Esophagus squamous epithelium (tissue), 5 donors: ENCODE measurements around the gene OR10AD1. TPM values are rescaled to one million over a fixed set of nuclear protein-coding genes. Genes with fewer than 3 reads are reported as not detected.
A peak's percentile ranks its signal among the peaks of the same experiment; 100 is the strongest.

ENCODE experiments used
- DNase-seq: peaks from one replicate; lab custom pipeline; 2025; lab: John Stamatoyannopoulos, UW
- H3K27ac ChIP-seq, 4 donors: fragments of 200-600 bp; sonication (generic); one replicate each; pipeline ENCODE4 v1.5.1; 2016 to 2019; ENCODE audit warnings: mild to moderate bottlenecking in 1 of 4
- H3K27me3 ChIP-seq, 4 donors: fragments of 200-600 bp; sonication (generic); 1 replicate in 3 of 4; 2 replicates in 1 of 4; pipeline versions ENCODE4 v1.5.1 to v1.6.0; 2017 to 2021; ENCODE audit warnings: antibody characterized with exemption in 1 of 4
- H3K36me3 ChIP-seq, 3 donors: fragments of 200-600 bp; sonication (generic); one replicate each; pipeline ENCODE4 v1.5.1; 2016 to 2019
- H3K4me1 ChIP-seq, 3 donors: fragments of 200-600 bp; sonication (generic); one replicate each; pipeline ENCODE4 v1.5.1; 2017 to 2019
- H3K4me3 ChIP-seq, 4 donors: fragments of 200-600 bp; sonication (generic); 1 replicate in 3 of 4; 2 replicates in 1 of 4; pipeline ENCODE4 v1.5.1; 2016 to 2019; ENCODE audit warnings: mild to moderate bottlenecking in 2 of 4, moderate library complexity in 1 of 4
- H3K9me3 ChIP-seq, 3 donors: fragments of 200-600 bp; sonication (generic); one replicate each; pipeline ENCODE4 v1.5.1; 2016 to 2019
- POLR2A ChIP-seq, 4 donors: fragments of 450-650 bp; IDR thresholded peaks; one replicate each; pipeline ENCODE4 v1.6.1; 2017; ENCODE audit warnings: antibody characterized with exemption in 4 of 4, mild to moderate bottlenecking in 4 of 4, moderate library complexity in 3 of 4
- WGBS, 2 donors: methylation state at CpG; one replicate each; pipeline ENCODE4 v1.1.5; 2018; 5-methylcytosine and 5-hydroxymethylcytosine counted together
- intact Hi-C: fragments of 100-400 bp; cut with DNase I; formaldehyde crosslinking; loops from one replicate; pipeline ENCODE4 v1.15.0; 2022
- total RNA-seq, 4 donors: library from RNA; depleted of rRNA; stranded (reverse); fragments of >200 nt; gene quantifications; one replicate each; pipeline ENCODE4 v1.1.0, GENCODE V29; 2016
- TF ChIP-seq, protein P1 (sequence below), 6 experiments: fragments of 450-650 bp in 4 of 6; fragments of 200-600 bp in 2 of 6; sonication (generic) in 2 of 6; IDR thresholded peaks; one replicate each; pipeline ENCODE4 v1.5.1; 2016 to 2019; ENCODE audit warnings: antibody characterized with exemption in 6 of 6, mild to moderate bottlenecking in 4 of 6, moderate library complexity in 4 of 6
- donor health status: DM: yes; HTN: yes; CAD: no.

OR10AD1 gene
- total RNA-seq, 4 donors from 2014 or later, result not detected

DNA sequence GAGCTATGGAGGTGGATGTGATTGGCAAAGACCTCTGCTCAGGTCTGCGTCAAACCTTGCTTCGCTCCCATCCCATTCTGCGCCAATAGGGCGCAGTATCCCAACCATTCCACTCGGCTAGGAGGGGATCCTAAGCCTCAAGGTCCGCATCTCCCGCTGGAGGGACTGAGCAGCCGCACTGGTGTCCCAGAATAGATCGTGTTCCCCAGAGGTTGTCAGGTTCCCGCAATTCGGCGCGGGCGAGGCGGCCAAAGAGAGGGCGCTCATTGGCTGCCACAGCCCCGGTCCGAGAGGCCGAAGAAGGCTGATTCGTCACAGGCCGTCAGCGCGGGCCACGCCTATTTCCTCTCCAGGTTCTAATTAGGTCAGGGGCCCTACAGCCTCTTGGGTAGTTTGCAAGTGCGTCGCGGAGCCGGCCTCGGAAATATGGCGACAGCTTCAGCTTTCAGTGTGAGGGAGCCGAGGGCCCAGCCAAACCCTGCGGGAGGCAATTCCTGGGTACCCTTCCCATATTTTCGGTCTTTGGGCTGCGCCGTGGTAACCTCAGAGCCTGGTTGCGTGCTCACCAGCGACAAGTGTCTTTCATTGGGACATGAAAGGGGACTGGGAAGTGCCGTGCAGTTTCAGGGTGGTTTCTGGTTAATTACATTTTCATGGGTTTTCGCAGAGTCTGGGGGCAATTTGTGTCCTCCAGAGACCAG, 5.0 kb downstream of the OR10AD1 start:
- peak in 3 of 4 donors; percentile 61 to 98 (median 96) for TF ChIP-seq POLR2A (IDR thresholded peaks at IDR 0.05)
- TF ChIP-seq, protein P1, sequence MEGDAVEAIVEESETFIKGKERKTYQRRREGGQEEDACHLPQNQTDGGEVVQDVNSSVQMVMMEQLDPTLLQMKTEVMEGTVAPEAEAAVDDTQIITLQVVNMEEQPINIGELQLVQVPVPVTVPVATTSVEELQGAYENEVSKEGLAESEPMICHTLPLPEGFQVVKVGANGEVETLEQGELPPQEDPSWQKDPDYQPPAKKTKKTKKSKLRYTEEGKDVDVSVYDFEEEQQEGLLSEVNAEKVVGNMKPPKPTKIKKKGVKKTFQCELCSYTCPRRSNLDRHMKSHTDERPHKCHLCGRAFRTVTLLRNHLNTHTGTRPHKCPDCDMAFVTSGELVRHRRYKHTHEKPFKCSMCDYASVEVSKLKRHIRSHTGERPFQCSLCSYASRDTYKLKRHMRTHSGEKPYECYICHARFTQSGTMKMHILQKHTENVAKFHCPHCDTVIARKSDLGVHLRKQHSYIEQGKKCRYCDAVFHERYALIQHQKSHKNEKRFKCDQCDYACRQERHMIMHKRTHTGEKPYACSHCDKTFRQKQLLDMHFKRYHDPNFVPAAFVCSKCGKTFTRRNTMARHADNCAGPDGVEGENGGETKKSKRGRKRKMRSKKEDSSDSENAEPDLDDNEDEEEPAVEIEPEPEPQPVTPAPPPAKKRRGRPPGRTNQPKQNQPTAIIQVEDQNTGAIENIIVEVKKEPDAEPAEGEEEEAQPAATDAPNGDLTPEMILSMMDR (IDR thresholded peaks at IDR 0.05), result peak in 1 of 6 experiments; percentile 5
- intact Hi-C loops, result no loop called here
- 3 to 8% methylated on average over 4 to 6 of the region's 39 CpGs for WGBS, 2 donors

DNA sequence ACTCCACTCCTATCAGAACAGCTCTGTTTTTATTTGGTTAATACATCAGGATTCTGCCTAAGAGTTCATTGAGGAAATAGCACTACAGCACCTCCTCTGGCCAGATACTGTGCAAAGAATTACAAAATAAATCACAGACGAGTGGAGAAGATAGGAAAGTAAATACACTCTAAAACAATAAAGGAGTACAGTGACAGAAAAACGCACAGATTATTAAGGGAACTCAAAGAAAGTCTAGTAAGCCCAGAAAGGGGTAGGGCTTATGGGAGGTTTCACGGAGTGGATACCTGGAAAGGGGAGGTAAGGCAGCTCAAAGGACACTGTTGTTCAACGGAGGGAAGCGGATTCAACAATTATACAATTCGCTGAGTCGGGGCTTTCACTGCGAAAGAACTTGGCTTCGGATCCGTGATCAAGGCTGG, 5.5 kb downstream of the OR10AD1 start:
- no peaks in the 10 kb centered on the region for H3K9me3 ChIP-seq
- H3K4me1 ChIP-seq, result peaks cover 6 to 73% (median 9%) of the 10 kb centered on the region in 3 donors
- H3K27me3 ChIP-seq, result no peaks in the 10 kb centered on the region
- intact Hi-C loops, result no loop called here
- H3K36me3 ChIP-seq, result no peaks in the 10 kb centered on the region
- 0 to 1% methylated on average over 10 of the region's 10 CpGs for WGBS, 2 donors
- TF ChIP-seq, protein P1 (IDR thresholded peaks at IDR 0.05), result peak in 4 of 6 experiments; percentile 26 to 57 (median 47)
- no peak for TF ChIP-seq POLR2A (IDR thresholded peaks at IDR 0.05)
- peak overlapping the region; percentile 49 to 85 (median 78) for H3K4me3 ChIP-seq
- H3K27ac ChIP-seq, result peak overlapping the region; percentile 93 to 98 (median 98)
- no peak for DNase-seq

More for the DNA sequence above, 5.0 kb downstream of the OR10AD1 start:
- Histone ChIP-seq H3K9me3 (no peaks in the 10 kb centered on the region), H3K27me3 (no peaks in the 10 kb centered on the region), H3K27ac (peak overlapping the region; percentile 93 to 98 (median 98)), H3K4me3 (peak overlapping the region; percentile 49 to 85 (median 78)), H3K4me1 (peaks cover under 1 to 68% (median 6%) of the 10 kb centered on the region in 3 donors), H3K36me3 (no peaks in the 10 kb centered on the region)
- peak; percentile 90 for DNase-seq

DNA sequence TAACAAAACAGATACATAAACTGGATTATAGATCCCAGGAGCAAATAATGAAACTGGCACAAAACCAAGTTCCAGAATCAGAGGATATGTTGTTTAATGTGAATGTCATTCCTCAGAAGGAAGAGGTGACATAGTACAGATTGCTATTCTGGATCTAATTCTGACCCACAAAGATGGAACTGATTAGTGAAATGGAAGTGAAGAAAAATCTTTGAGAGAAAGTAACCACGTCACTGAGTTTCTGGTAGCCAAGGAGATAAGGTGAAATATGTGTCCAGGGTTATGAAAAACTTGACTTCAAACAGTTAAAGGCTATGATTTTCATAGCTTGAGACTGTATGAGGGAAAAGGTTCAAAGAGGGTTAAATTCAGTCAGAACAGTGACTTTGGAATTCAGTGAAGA, 8.3 kb downstream of the OR10AD1 start:
- no peaks in the 10 kb centered on the region for H3K9me3 ChIP-seq
- DNase-seq, result no peak
- no peak overlapping the region for H3K4me3 ChIP-seq
- H3K27me3 ChIP-seq, result no peaks in the 10 kb centered on the region
- intact Hi-C loops, result no loop called here
- TF ChIP-seq, protein P1 (IDR thresholded peaks at IDR 0.05), result no peak
- TF ChIP-seq POLR2A (IDR thresholded peaks at IDR 0.05), result no peak
- H3K36me3 ChIP-seq, result no peaks in the 10 kb centered on the region
- 63 to 67% methylated on average over 1 of the region's 1 CpG for whole genome bisulfite sequencing, 2 donors
- H3K27ac ChIP-seq, result no peak overlapping the region
- peaks cover 14 to 89% (median 20%) of the 10 kb centered on the region in 3 donors for H3K4me1 ChIP-seq

DNA sequence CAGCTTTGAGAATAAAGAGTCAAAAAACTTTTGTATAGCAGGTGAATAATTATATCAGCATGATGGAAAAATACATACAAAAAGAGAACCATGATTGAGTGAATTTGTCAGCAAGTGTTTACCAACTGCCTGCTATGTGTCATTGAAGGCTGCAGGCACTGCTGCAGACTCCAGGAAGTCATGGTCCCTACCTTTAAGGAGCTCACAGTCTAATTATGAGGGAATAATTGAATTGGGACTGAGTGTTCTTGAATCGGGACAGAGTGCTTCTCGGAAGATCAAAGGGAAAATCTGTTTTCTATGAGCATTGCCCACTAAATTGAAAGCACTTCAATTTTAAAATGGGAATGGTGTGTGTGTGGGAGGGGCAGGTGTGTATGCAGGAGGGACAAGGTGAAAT, 9.5 kb downstream of the OR10AD1 start:
- 29 to 63% methylated on average over 2 of the region's 2 CpGs for WGBS, 2 donors
- no peak for DNase-seq
- intact Hi-C loops, result no loop called here

DNA sequence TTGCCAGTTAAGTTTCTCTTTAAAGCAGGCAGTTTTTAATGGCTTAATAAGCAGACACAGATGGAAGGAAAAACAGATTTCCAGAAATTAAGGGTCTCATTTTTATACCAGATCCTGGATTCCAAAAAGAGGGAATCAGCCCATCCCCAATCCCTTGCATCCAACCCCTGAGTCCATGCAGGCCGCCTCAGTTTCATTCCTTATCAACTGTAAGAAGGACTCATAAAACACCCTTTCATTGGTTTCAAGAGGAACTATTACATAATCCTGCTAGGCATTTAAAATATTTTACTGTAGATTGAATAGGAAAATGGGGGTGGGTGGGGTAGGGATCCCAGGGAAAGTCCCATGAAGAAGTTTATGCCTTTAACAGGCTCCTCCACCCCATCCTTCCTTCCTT, 10.2 kb downstream of the OR10AD1 start:
- H3K9me3 ChIP-seq, result no peaks in the 10 kb centered on the region
- intact Hi-C loops, result no loop called here
- 80 to 83% methylated on average over 1 of the region's 1 CpG for WGBS, 2 donors
- peak overlapping the region in 3 of 4 donors; percentile 19 to 49 (median 41) for H3K27ac ChIP-seq
- H3K27me3 ChIP-seq, result no peaks in the 10 kb centered on the region
- H3K4me1 ChIP-seq, result peaks cover 11 to 91% (median 29%) of the 10 kb centered on the region in 3 donors
- TF ChIP-seq POLR2A (IDR thresholded peaks at IDR 0.05), result no peak
- TF ChIP-seq, protein P1 (IDR thresholded peaks at IDR 0.05), result no peak
- DNase-seq, result no peak
- H3K4me3 ChIP-seq, result no peak overlapping the region
- no peaks in the 10 kb centered on the region for H3K36me3 ChIP-seq

More for the DNA sequence above, 9.5 kb downstream of the OR10AD1 start:
- Histone ChIP-seq H3K27me3 (no peaks in the 10 kb centered on the region), H3K9me3 (no peaks in the 10 kb centered on the region), H3K4me1 (peaks cover 13 to 89% (median 29%) of the 10 kb centered on the region in 3 donors), H3K27ac (peak overlapping the region in 2 of 4 donors; percentile 41 to 49), H3K4me3 (no peak overlapping the region), H3K36me3 (no peaks in the 10 kb centered on the region)
- TF ChIP-seq, protein P1 (IDR thresholded peaks at IDR 0.05), result no peak
- TF ChIP-seq POLR2A (IDR thresholded peaks at IDR 0.05), result no peak
